HG02840 (cell line): ENCODE data around the gene USP17L28.
"Not testable (repeated sequence)": the region's sequence is repeated elsewhere in the genome, so short reads cannot be mapped to it uniquely, and the experiment has no call there.

Experiments used
- ATAC-seq: cut with Tn5 transposase; IDR thresholded peaks from one replicate; pipeline ENCODE4 v1.9.1; 2021; ENCODE audit warnings: mild to moderate bottlenecking, moderate library complexity, moderate number of reproducible peaks; ENCODE audit not compliant: unreplicated experiment, low FRiP score

USP17L28 gene

GRCh38 chr4:9348593-9348992 is at the start of gene USP17L28:
USP17L28 (plus strand) TSS chr4:9348893; CDS start chr4:9348893, 0 bp downstream.
- ATAC-seq = not testable (repeated sequence)

- not testable (repeated sequence) for ATAC-seq
Observed at GRCh38 chr4:9324191-9324590, 24.5 kb upstream of the USP17L28 start.

GRCh38 chr4:9324865-9325264 is 23.8 kb upstream of the USP17L28 start, which contains the start of gene USP17L24:
USP17L24 (plus strand) TSS chr4:9325165; CDS start chr4:9325165, 0 bp downstream.
- not testable (repeated sequence) for ATAC-seq

- ATAC-seq = not testable (repeated sequence)
Observed at GRCh38 chr4:9329611-9330010, 19.1 kb upstream of the USP17L28 start, which contains the start of gene USP17L25. USP17L25 (plus strand) TSS chr4:9329911; CDS start chr4:9329911, 0 bp downstream.

- not testable (repeated sequence) for ATAC-seq
Observed at GRCh38 chr4:9334358-9334757, 14.3 kb upstream of the USP17L28 start, which contains the start of gene USP17L26. USP17L26 (plus strand) TSS chr4:9334658; CDS start chr4:9334658, 0 bp downstream.

- ATAC-seq = not testable (repeated sequence)
Observed at GRCh38 chr4:9339103-9339502, 9.6 kb upstream of the USP17L28 start, which contains the start of gene USP17L5. USP17L5 (plus strand) TSS chr4:9339403; CDS start chr4:9339403, 0 bp downstream.

GRCh38 chr4:9343848-9344247 is 4.8 kb upstream of the USP17L28 start, which contains the start of gene USP17L27:
USP17L27 (plus strand) TSS chr4:9344148; CDS start chr4:9344148, 0 bp downstream.
- not testable (repeated sequence) for ATAC-seq

- ATAC-seq = not testable (repeated sequence)
Observed at GRCh38 chr4:9350866-9351265, 2.2 kb downstream of the USP17L28 start.

- not testable (repeated sequence) for ATAC-seq
Observed at GRCh38 chr4:9353338-9353737, 4.6 kb downstream of the USP17L28 start, which contains the start of gene USP17L29. USP17L29 (plus strand) TSS chr4:9353638; CDS start chr4:9353638, 0 bp downstream.

GRCh38 chr4:9362829-9363228 is 14.1 kb downstream of the USP17L28 start, which contains the start of gene USP17L30:
USP17L30 (plus strand) TSS chr4:9363129; CDS start chr4:9363129, 0 bp downstream.
- ATAC-seq = not testable (repeated sequence)

GRCh38 chr4:9379881-9380280 is 31.2 kb downstream of the USP17L28 start:
- ATAC-seq = not testable (repeated sequence)

GRCh38 chr4:9381012-9381534 is 32.4 kb downstream of the USP17L28 start:
- not testable (repeated sequence) for ATAC-seq

GRCh38 chr4:9384126-9384525 is 35.4 kb downstream of the USP17L28 start:
- ATAC-seq = no peak

- not testable (repeated sequence) for ATAC-seq
Observed at GRCh38 chr4:9389001-9389400, 40.3 kb downstream of the USP17L28 start.
